ENCODE data around the gene GASK1B. TPM values are rescaled to one million over a fixed set of nuclear protein-coding genes. Genes with fewer than 3 reads are reported as not detected.
A peak's percentile ranks its signal among the peaks of the same experiment; 100 is the strongest.

The GASK1B gene
- polyA plus RNA-seq, 1 donor (not counting 4 experiments of a cell fraction or from before 2014, with no cell fraction given) = 2.1 TPM

DNA sequence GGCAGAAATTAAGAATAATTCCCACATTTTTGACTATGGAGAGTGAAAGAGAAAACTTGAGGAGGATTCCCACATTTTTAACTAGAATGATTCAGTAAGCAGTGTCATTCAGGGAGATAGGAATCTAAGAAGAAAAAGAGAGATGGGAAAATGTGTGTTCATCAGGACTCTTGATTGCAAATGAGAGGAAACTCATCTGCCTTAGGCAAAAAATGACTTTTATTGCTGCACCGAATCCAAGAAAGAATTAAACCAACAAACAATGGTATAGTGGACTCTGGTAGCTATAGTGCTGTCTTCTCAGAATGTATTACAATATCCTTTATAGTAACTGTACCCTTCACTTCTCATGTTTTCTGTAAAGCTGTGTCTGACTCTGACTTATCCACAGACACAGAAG lies 22.5 kb upstream of the GASK1B start:
- no peak overlapping the region for H3K4me2 ChIP-seq (ENCODE audit: control insufficient read depth, extremely low read depth, insufficient read depth, low read depth, low read length)
- dilution Hi-C loops (cut with MboI; ENCODE audit: extremely low pct_ligation_motif_present, low sequenced_read_pairs) = loop anchor here (25.0 kb wide), 1 partner anchor 183 kb away; no protein-coding TSS in a partner anchor
- no peak overlapping the region for H3K9ac ChIP-seq (ENCODE audit: control insufficient read depth, extremely low read depth, insufficient read depth, low read length)
- no peaks in the 10 kb centered on the region for H4K20me1 ChIP-seq (ENCODE audit: control insufficient read depth, extremely low read depth, insufficient read depth, low read length)
- H3K9me3 ChIP-seq (ENCODE audit: control insufficient read depth, low read depth, low read length) = no peaks in the 10 kb centered on the region
- DNase-seq (ENCODE audit: low read depth, low spot score) (no peak), FAIRE-seq (no peak)
- H3K79me2 ChIP-seq (ENCODE audit: control insufficient read depth, insufficient read depth, low read length) = no peaks in the 10 kb centered on the region
- TF ChIP-seq CTCF (optimal IDR thresholded peaks at IDR 0.05 in 1 of 3, IDR thresholded peaks at IDR 0.05 in 1 of 3, conservative IDR thresholded peaks at IDR 0.05 in 1 of 3; ENCODE audit: extremely low read depth in 1 of 3, insufficient read depth in 2 of 3, low read length in 3 of 3) (no peak), EZH2 (IDR thresholded peaks at IDR 0.05; ENCODE audit: low read length) (no peak)
- no peaks in the 10 kb centered on the region for H3K27me3 ChIP-seq (ENCODE audit: control insufficient read depth, extremely low read depth, insufficient read depth, low read length)
- no peaks in the 10 kb centered on the region for H3K9me1 ChIP-seq (ENCODE audit: control insufficient read depth, extremely low read depth, insufficient read depth, low read length)
- H3K27ac ChIP-seq (ENCODE audit: control insufficient read depth, insufficient read depth, low read length) = no peak overlapping the region
- no peak overlapping the region for H2AFZ ChIP-seq (ENCODE audit: control insufficient read depth, low read length)
- H3K36me3 ChIP-seq (ENCODE audit: control insufficient read depth in 2 of 2, extremely low read depth in 1 of 2, insufficient read depth in 2 of 2, low read length in 2 of 2) = no peaks in the 10 kb centered on the region
- H3K4me1 ChIP-seq (ENCODE audit: control insufficient read depth, extremely low read depth, insufficient read depth, low read length) = no peaks in the 10 kb centered on the region
- no peak overlapping the region for H3K4me3 ChIP-seq (ENCODE audit: control insufficient read depth in 2 of 3, extremely low read depth in 1 of 3, insufficient read depth in 2 of 3, low read depth in 1 of 3, low read length in 3 of 3)

DNA sequence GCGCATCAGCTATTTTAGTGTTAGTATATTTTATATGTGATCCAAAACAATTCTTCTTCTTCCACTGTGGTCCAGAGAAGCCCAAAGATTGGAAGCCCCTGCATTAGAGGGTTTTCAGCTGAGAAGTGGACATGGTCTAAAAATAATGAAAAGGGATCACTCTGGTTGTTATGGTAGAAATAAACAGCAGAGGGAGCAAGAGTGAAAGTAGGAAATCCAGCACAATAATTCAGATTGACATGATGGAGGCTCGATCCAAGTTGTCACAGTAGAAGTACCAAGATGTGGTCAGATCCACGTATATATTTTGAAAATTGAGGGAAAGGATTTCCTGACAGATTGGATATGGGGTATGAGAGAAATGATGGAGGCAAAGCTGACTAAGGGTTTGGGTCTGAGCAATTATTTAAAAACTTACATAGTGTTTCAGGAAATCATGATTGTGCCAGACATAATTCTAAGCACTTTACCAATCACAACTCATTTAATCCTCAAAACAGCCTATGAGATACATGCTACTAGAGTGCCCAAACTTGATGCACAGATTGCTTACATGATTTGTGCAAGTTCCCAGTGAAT lies 20.4 kb upstream of the GASK1B start:
- H3K27ac ChIP-seq (ENCODE audit: control insufficient read depth, insufficient read depth, low read length) = no peak overlapping the region
- H3K36me3 ChIP-seq (ENCODE audit: control insufficient read depth in 2 of 2, extremely low read depth in 1 of 2, insufficient read depth in 2 of 2, low read length in 2 of 2) = no peaks in the 10 kb centered on the region
- no peak overlapping the region for H3K4me3 ChIP-seq (ENCODE audit: control insufficient read depth in 2 of 3, extremely low read depth in 1 of 3, insufficient read depth in 2 of 3, low read depth in 1 of 3, low read length in 3 of 3)
- H3K27me3 ChIP-seq (ENCODE audit: control insufficient read depth, extremely low read depth, insufficient read depth, low read length) = no peaks in the 10 kb centered on the region
- TF ChIP-seq EZH2 (IDR thresholded peaks at IDR 0.05; ENCODE audit: low read length) = no peak
- TF ChIP-seq CTCF (optimal IDR thresholded peaks at IDR 0.05 in 1 of 3, IDR thresholded peaks at IDR 0.05 in 1 of 3, conservative IDR thresholded peaks at IDR 0.05 in 1 of 3; ENCODE audit: extremely low read depth in 1 of 3, insufficient read depth in 2 of 3, low read length in 3 of 3) = peak; percentile 27 to 55 (median 42)
- H4K20me1 ChIP-seq (ENCODE audit: control insufficient read depth, extremely low read depth, insufficient read depth, low read length) = no peaks in the 10 kb centered on the region
- FAIRE-seq = peak; percentile 78
- H3K9me1 ChIP-seq (ENCODE audit: control insufficient read depth, extremely low read depth, insufficient read depth, low read length) = no peaks in the 10 kb centered on the region
- H3K79me2 ChIP-seq (ENCODE audit: control insufficient read depth, insufficient read depth, low read length) = no peaks in the 10 kb centered on the region
- DNase-seq (ENCODE audit: low read depth, low spot score) = no peak
- dilution Hi-C loops (cut with MboI; ENCODE audit: extremely low pct_ligation_motif_present, low sequenced_read_pairs) = loop anchor here (25.0 kb wide), 1 partner anchor 181 kb away; no protein-coding TSS in a partner anchor
- no peak overlapping the region for H2AFZ ChIP-seq (ENCODE audit: control insufficient read depth, low read length)
- H3K4me1 ChIP-seq (ENCODE audit: control insufficient read depth, extremely low read depth, insufficient read depth, low read length) = no peaks in the 10 kb centered on the region
- H3K4me2 ChIP-seq (ENCODE audit: control insufficient read depth, extremely low read depth, insufficient read depth, low read depth, low read length) = no peak overlapping the region
- H3K9me3 ChIP-seq (ENCODE audit: control insufficient read depth, low read depth, low read length) = no peaks in the 10 kb centered on the region
- no peak overlapping the region for H3K9ac ChIP-seq (ENCODE audit: control insufficient read depth, extremely low read depth, insufficient read depth, low read length)
